Measurements from ENCODE around the gene VIPAS39.
A peak's percentile ranks its signal among the peaks of the same experiment; 100 is the strongest.

VIPAS39 gene

GRCh38 chr14:77457115-77457521 lies 283 bp downstream of the VIPAS39 start:
- H3K4me3 ChIP-seq (ENCODE audit: low read depth, low read length) = peak overlapping the region; percentile 94
- no peak for TF ChIP-seq CTCF (conservative IDR thresholded peaks at IDR 0.05; ENCODE audit: low read depth, low read length)
- DNase-seq (ENCODE audit: low read depth) = peak; percentile 50

GRCh38 chr14:77455966-77456640 lies 1.3 kb downstream of the VIPAS39 start:
- no peak for TF ChIP-seq CTCF (conservative IDR thresholded peaks at IDR 0.05; ENCODE audit: low read depth, low read length)
- no peak for DNase-seq (ENCODE audit: low read depth)
- no peak overlapping the region for H3K4me3 ChIP-seq (ENCODE audit: low read depth, low read length)

GRCh38 chr14:77442196-77442595 lies 15.2 kb downstream of the VIPAS39 start:
- no peak overlapping the region for H3K4me3 ChIP-seq (ENCODE audit: low read depth, low read length)
- no peak for TF ChIP-seq CTCF (conservative IDR thresholded peaks at IDR 0.05; ENCODE audit: low read depth, low read length)
- no peak for DNase-seq (ENCODE audit: low read depth)

- no peak overlapping the region for H3K4me3 ChIP-seq (ENCODE audit: low read depth, low read length)
- no peak for DNase-seq (ENCODE audit: low read depth)
- TF ChIP-seq CTCF (conservative IDR thresholded peaks at IDR 0.05; ENCODE audit: low read depth, low read length) = no peak
Observed at GRCh38 chr14:77439861-77440260, 17.5 kb downstream of the VIPAS39 start.

GRCh38 chr14:77438596-77438995 lies 18.8 kb downstream of the VIPAS39 start:
- no peak overlapping the region for H3K4me3 ChIP-seq (ENCODE audit: low read depth, low read length)
- DNase-seq (ENCODE audit: low read depth) = no peak
- TF ChIP-seq CTCF (conservative IDR thresholded peaks at IDR 0.05; ENCODE audit: low read depth, low read length) = no peak

GRCh38 chr14:77436042-77436441 lies 21.4 kb downstream of the VIPAS39 start:
- no peak for TF ChIP-seq CTCF (conservative IDR thresholded peaks at IDR 0.05; ENCODE audit: low read depth, low read length)

GRCh38 chr14:77426396-77426795 lies 31.0 kb downstream of the VIPAS39 start:
- H3K4me3 ChIP-seq (ENCODE audit: low read depth, low read length) = no peak overlapping the region
- no peak for TF ChIP-seq CTCF (conservative IDR thresholded peaks at IDR 0.05; ENCODE audit: low read depth, low read length)
- no peak for DNase-seq (ENCODE audit: low read depth)

More at GRCh38 chr14:77436042-77436441, 21.4 kb downstream of the VIPAS39 start:
- no peak overlapping the region for H3K4me3 ChIP-seq (ENCODE audit: low read depth, low read length)
- DNase-seq (ENCODE audit: low read depth) = peak; percentile 8

All from choroid plexus epithelial cell (primary cell).